HS-27A (cell line): Measurements from ENCODE around the gene TP53TG3E.
"Not testable (repeated sequence)": the region's sequence is repeated elsewhere in the genome, so short reads cannot be mapped to it uniquely, and the experiment has no call there.

ENCODE experiments used
- DNase-seq: peaks from one replicate; pipeline ENCODE4 v3.0.0-alpha.2; 2012; ENCODE audit warnings: low read depth, missing footprints

The TP53TG3E gene

GRCh38 chr16:33304006-33304405, at the start of gene TP53TG3E:
TP53TG3E (plus strand) TSS chr16:33304306; CDS start chr16:33304374, 68 bp downstream.
- DNase-seq: not testable (repeated sequence)

- DNase-seq: not testable (repeated sequence)
Measured at GRCh38 chr16:33336226-33337012, 32.3 kb downstream of the TP53TG3E start.

GRCh38 chr16:33337627-33338542, 33.8 kb downstream of the TP53TG3E start:
- DNase-seq: not testable (repeated sequence)

- not testable (repeated sequence) for DNase-seq
Measured at GRCh38 chr16:33338543-33338951, 34.4 kb downstream of the TP53TG3E start.

- not testable (repeated sequence) for DNase-seq
Measured at GRCh38 chr16:33339093-33340061, 35.3 kb downstream of the TP53TG3E start.
